OCI-LY3 (cell line): ENCODE results near the gene CRYGN.

Source experiments
- H2AFZ ChIP-seq: fragments of 200-600, 300-600 bp; shearing (Covaris generic); 2 replicates; pipeline ENCODE4 v1.6.0; 2014; ENCODE audit warnings: antibody characterized with exemption, low read depth, low read length
- H3K27ac ChIP-seq: fragments of 200-600, 300-600 bp; sonication (generic); 2 replicates; pipeline ENCODE4 v1.5.1; 2014; ENCODE audit warnings: mild to moderate bottlenecking, low read length, moderate library complexity, mixed read lengths
- H3K27me3 ChIP-seq: fragments of 200-600, 300-600 bp; sonication (generic); 2 replicates; pipeline ENCODE4 v1.6.1; 2014; ENCODE audit warnings: low read depth, low read length, mixed read lengths
- H3K36me3 ChIP-seq: fragments of 200-600, 300-600 bp; sonication (generic); replicated peaks from 2 replicates; pipeline ENCODE3; 2014; ENCODE audit warnings: low read depth, low read length, mixed read lengths
- H3K4me1 ChIP-seq: fragments of 300-600, 200-600 bp; sonication (generic); 2 replicates; pipeline ENCODE4 v1.6.1; 2014; ENCODE audit warnings: low read length, mixed read lengths
- H3K4me2 ChIP-seq: fragments of 200-600, 300-600 bp; sonication (generic); 2 replicates; pipeline ENCODE4 v1.6.1; 2014; ENCODE audit warnings: low read length, mixed read lengths
- H3K4me3 ChIP-seq: fragments of 300-600, 200-600 bp; sonication (generic); 2 replicates; pipeline ENCODE4 v1.5.1; 2014; ENCODE audit warnings: antibody characterized with exemption, mild to moderate bottlenecking, low read length, moderate library complexity
- H3K79me2 ChIP-seq: fragments of 300-600, 200-600 bp; shearing (Covaris generic); 2 replicates; pipeline ENCODE4 v1.6.1; 2014; ENCODE audit warnings: mild to moderate bottlenecking, low read length, mixed read lengths
- H3K9ac ChIP-seq: fragments of 300-600, 200-600 bp; shearing (Covaris generic); 2 replicates; pipeline ENCODE4 v1.6.0; 2014; ENCODE audit warnings: mild to moderate bottlenecking, low read length, moderate library complexity
- H3K9me3 ChIP-seq: fragments of 200-600, 300-600 bp; shearing (Covaris generic); 2 replicates; pipeline ENCODE4 v1.6.1; 2014; ENCODE audit warnings: low read length, mixed read lengths; ENCODE audit not compliant: insufficient read depth
- H4K20me1 ChIP-seq: fragments of 200-600, 300-600 bp; sonication (generic); 2 replicates; pipeline ENCODE4 v1.6.1; 2016; ENCODE audit warnings: low read length, mixed read lengths; ENCODE audit not compliant: insufficient read depth
- EZH2phosphoT487 ChIP-seq: fragments of 200-600 bp; shearing (Covaris generic); IDR thresholded peaks from 2 replicates; pipeline ENCODE4 v1.6.1; 2018; ENCODE audit warnings: antibody characterized with exemption, mixed run types, low read depth
- TF ChIP-seq, protein P1 (sequence below): fragments of 200-600, 300-600 bp; sonication (generic); IDR thresholded peaks from 2 replicates; pipeline ENCODE4 v1.5.1; 2014; ENCODE audit warnings: antibody characterized with exemption, low read length, low read depth

The CRYGN gene

DNA sequence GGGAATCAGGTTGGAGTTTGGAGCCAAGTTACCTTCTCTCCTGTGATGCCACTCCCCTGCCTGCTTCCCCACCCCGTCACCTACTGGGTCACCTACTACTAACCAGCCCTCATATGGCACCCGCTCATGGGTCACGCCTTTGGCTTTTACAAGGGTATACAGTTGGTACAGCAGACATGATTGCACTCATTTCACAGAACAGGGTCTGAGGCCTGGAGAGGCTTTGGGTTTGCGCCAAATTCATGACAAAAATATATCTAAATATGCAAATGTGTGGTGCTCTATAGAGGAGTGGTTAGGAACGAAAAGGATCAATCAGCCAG lies 10.7 kb downstream of the CRYGN start:
- H3K36me3 ChIP-seq = no peaks in the 10 kb centered on the region
- H4K20me1 ChIP-seq = no peaks in the 10 kb centered on the region
- no peak overlapping the region for H3K4me3 ChIP-seq
- no peak overlapping the region for H3K4me2 ChIP-seq
- peaks cover 7% of the 10 kb centered on the region; the same call in 1 of the 2 replicates for H3K4me1 ChIP-seq
- no peak overlapping the region for H3K27ac ChIP-seq
- no peak overlapping the region for H2AFZ ChIP-seq
- H3K27me3 ChIP-seq = peaks cover 32% of the 10 kb centered on the region
- no peaks in the 10 kb centered on the region for H3K9me3 ChIP-seq
- H3K9ac ChIP-seq = no peak overlapping the region
- no peaks in the 10 kb centered on the region for H3K79me2 ChIP-seq
- TF ChIP-seq, protein P1, sequence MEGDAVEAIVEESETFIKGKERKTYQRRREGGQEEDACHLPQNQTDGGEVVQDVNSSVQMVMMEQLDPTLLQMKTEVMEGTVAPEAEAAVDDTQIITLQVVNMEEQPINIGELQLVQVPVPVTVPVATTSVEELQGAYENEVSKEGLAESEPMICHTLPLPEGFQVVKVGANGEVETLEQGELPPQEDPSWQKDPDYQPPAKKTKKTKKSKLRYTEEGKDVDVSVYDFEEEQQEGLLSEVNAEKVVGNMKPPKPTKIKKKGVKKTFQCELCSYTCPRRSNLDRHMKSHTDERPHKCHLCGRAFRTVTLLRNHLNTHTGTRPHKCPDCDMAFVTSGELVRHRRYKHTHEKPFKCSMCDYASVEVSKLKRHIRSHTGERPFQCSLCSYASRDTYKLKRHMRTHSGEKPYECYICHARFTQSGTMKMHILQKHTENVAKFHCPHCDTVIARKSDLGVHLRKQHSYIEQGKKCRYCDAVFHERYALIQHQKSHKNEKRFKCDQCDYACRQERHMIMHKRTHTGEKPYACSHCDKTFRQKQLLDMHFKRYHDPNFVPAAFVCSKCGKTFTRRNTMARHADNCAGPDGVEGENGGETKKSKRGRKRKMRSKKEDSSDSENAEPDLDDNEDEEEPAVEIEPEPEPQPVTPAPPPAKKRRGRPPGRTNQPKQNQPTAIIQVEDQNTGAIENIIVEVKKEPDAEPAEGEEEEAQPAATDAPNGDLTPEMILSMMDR = no peak
- TF ChIP-seq EZH2phosphoT487 = no peak

DNA sequence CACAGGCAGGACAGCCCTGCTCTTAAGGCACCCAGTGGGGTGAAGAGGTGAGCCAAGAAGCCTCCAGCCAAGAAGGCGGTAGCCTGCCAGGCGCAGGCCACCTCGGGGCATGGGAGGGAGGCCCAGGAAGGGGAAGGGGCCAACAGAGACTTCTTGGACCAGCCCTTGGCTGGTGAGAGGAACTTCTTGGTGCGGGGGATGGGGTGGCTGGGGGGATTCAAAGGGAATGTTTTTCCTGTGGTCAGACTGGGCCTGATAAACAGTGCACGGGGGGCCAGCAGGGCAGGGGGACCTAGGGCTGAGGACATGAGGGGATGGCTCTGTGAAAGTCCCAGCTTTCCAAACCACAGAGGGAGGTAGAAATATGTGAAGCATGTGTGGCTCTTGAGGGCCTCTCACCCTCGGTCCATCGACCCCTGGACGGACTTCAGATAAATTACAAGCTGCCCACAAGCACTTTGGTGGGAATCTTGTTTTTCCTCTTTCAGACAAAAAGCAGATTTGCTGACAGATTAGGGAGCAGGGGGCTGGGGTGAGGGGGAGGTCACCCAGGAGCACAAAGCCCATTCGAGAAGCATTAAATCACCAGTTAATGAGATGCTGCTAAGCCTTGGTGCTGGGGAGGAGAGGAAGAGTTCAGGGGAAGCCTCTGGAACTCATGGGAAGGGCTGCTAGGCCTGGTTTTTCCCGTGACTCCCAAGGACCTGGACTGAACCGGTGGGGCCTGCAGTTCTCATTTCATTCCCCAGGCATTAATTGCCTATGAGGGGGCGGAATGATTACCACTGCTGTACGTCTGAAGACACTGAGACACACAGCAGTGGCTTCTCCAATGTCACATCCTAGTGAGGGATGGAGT lies 11.3 kb downstream of the CRYGN start:
- Histone ChIP-seq H4K20me1 (no peaks in the 10 kb centered on the region), H3K27me3 (peaks cover 36% of the 10 kb centered on the region), H2AFZ (no peak overlapping the region), H3K36me3 (no peaks in the 10 kb centered on the region), H3K79me2 (no peaks in the 10 kb centered on the region), H3K4me3 (no peak overlapping the region), H3K27ac (no peak overlapping the region), H3K4me2 (no peak overlapping the region), H3K9ac (no peak overlapping the region), H3K4me1 (peaks cover 7% of the 10 kb centered on the region; the same call in 1 of the 2 replicates), H3K9me3 (no peaks in the 10 kb centered on the region)
- no peak for TF ChIP-seq EZH2phosphoT487
- TF ChIP-seq, protein P1 = no peak

DNA sequence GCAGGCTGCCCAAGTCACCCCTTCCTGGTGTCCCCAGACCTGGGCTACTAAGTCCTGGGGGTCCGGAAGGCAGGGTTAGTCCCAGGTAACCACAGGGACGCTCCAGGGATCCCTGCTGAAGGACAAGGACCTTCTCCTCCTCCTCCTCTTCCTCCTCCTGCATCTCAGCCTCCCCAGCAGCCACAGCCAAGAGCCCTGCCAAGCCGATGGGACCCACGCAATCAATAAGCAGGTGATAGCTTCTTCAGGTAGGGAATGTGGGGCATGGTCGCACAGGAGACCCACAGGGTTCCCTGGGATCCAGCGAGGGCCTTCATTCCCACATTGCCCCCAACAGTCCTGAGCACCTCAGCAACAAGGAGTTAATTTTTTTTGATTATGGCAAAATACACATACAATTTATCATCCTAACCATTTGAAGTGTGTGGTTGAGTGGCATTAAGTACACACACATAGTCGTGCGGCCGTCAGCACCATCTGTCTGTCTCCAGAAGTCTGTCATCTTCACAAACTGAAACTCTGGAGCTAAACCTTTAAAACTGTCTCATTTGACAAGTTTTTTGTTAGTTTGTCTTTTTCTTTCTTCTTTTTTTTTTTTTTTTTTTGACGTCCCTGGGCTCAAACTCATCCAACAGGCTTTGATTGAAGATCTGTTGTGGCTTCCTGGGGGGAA lies 12.1 kb downstream of the CRYGN start:
- TF ChIP-seq, protein P1 = no peak
- TF ChIP-seq EZH2phosphoT487 = no peak
- Histone ChIP-seq H3K9me3 (no peaks in the 10 kb centered on the region), H2AFZ (no peak overlapping the region), H4K20me1 (no peaks in the 10 kb centered on the region), H3K4me3 (no peak overlapping the region), H3K27me3 (peaks cover 36% of the 10 kb centered on the region), H3K4me2 (no peak overlapping the region), H3K9ac (no peak overlapping the region), H3K36me3 (no peaks in the 10 kb centered on the region), H3K4me1 (peaks cover 2% of the 10 kb centered on the region; the same call in 1 of the 2 replicates), H3K27ac (no peak overlapping the region), H3K79me2 (no peaks in the 10 kb centered on the region)

DNA sequence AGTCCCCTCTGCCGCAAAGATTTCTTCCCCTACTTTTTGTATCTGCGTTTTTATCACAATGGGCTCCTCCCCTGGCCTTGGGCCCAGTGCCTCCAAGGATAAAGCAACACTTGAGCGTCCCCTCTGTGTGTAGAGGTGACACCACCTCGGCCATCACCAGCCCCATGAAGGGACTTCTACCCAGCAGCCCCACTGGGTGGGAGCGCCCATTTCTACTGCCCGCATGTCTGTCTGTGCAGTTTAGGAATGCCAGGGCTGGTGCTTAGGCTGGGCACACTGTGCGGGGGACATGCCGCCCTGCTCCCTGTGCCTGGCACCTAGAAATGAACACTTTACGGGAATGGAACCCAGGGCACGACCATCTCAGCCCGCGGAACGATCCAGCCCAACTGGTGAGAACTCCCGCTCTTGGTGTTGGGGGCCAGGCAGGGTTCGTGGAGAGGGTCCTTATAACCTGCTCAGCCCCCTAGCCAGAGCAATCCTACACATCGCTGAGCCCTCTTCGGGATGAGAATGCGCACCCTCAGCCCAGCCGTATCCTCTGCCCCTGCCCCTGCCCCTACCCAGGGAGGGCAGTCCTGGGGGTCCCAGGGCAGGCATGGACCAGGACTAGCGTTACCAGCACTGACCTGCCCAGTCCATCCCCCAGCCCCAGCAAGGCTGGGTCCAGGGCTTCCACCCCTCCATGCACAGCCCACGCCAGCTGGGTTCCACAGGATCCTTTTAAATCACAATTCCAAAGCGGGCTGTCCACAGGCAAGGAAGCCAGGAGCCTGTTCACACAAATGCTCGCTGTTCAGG lies 12.8 kb downstream of the CRYGN start:
- Histone ChIP-seq H3K27me3 (peaks cover 42% of the 10 kb centered on the region), H3K4me2 (no peak overlapping the region), H3K9ac (no peak overlapping the region), H3K36me3 (no peaks in the 10 kb centered on the region), H3K9me3 (no peaks in the 10 kb centered on the region), H3K4me1 (no peaks in the 10 kb centered on the region), H3K4me3 (no peak overlapping the region), H2AFZ (no peak overlapping the region), H3K27ac (no peak overlapping the region), H4K20me1 (no peaks in the 10 kb centered on the region), H3K79me2 (no peaks in the 10 kb centered on the region)
- TF ChIP-seq, protein P1 = no peak
- TF ChIP-seq EZH2phosphoT487 = no peak
